Measurements from ENCODE around the gene CTSA. TPM values are rescaled to one million over a fixed set of nuclear protein-coding genes. Genes with fewer than 3 reads are reported as not detected.

CTSA gene
- total and polyA plus RNA-seq, 2 experiments from 2014 or later: 39.9 to 63.9 TPM

GRCh38 chr20:45934046-45934585 is 43.0 kb downstream of the CTSA start:
- TF ChIP-seq REST (IDR thresholded peaks at IDR 0.05; ENCODE audit: unreplicated experiment): no peak
- peak; percentile 81 for TF ChIP-seq CREB1 (CRISPR knock-in tag; IDR thresholded peaks at IDR 0.05; ENCODE audit: low read depth)

GRCh38 chr20:45934586-45935415 is 43.7 kb downstream of the CTSA start, which contains the start of gene PCIF1:
TSS of gene PCIF1 (plus strand) at chr20:45934683. CDS start at chr20:45939000, 4,317 bp downstream.
- peak; percentile 87 for TF ChIP-seq ETS1 (IDR thresholded peaks at IDR 0.05)
- no peak for TF ChIP-seq NANOG (IDR thresholded peaks at IDR 0.05; ENCODE audit: borderline replicate concordance)
- TF ChIP-seq POLR2AphosphoS5 (IDR thresholded peaks at IDR 0.05; ENCODE audit: low read depth): peak; percentile 91
- no peak for TF ChIP-seq EZH2 (IDR thresholded peaks at IDR 0.05; ENCODE audit: low read depth, unreplicated experiment)
- no peak for TF ChIP-seq STAT1 (IDR thresholded peaks at IDR 0.05; ENCODE audit: unreplicated experiment)
- H3K4me3 Mint-ChIP-seq: peak within 1 kb of the TSS; percentile 98
- no peaks in the 10 kb centered on the region for H3K9me2 ChIP-seq (ENCODE audit: insufficient read depth)
- H3K4me1 ChIP-seq (ENCODE audit: insufficient read depth): peaks cover 33% of the 10 kb centered on the region
- H3K27me3 ChIP-seq (ENCODE audit: insufficient read depth): no peaks in the 10 kb centered on the region
- H3K9me3 Mint-ChIP-seq: peaks cover 3% of the 10 kb centered on the region; the same call in 1 of the 3 replicates
- no peak within 1 kb of the TSS for H2AFZ ChIP-seq
- H3K36me3 Mint-ChIP-seq (ENCODE audit: low read depth): peaks cover 36% of the 10 kb centered on the region
- ATAC-seq (peak; percentile 47), DNase-seq (ENCODE audit: low spot score) (peak; percentile 99)
- H3K4me2 ChIP-seq: peak within 1 kb of the TSS; percentile 99
- H3K36me3 ChIP-seq (ENCODE audit: insufficient read depth): 0 out of 2 replicates have a peak, but pooled peaks cover 7% of the 10 kb centered on the region
- peaks cover 26% of the 10 kb centered on the region for H3F3A ChIP-seq (replicated peaks; ENCODE audit: low read depth)
- H3K79me2 ChIP-seq (replicated peaks; ENCODE audit: insufficient read depth): peaks cover 29% of the 10 kb centered on the region
- peak within 1 kb of the TSS; percentile 99 for H3K27ac ChIP-seq (ENCODE audit: low read depth)
- H3K4me3 ChIP-seq: peak within 1 kb of the TSS; percentile 61
- peaks cover 39% of the 10 kb centered on the region for H3K4me1 Mint-ChIP-seq
- no peaks in the 10 kb centered on the region for H4K20me1 ChIP-seq (replicated peaks; ENCODE audit: insufficient read depth)
- peaks cover 24% of the 10 kb centered on the region for H3K27me3 Mint-ChIP-seq (ENCODE audit: insufficient read depth, low read depth, poor library complexity)
- H3K27ac Mint-ChIP-seq: peak within 1 kb of the TSS; percentile 100

More at GRCh38 chr20:45934046-45934585, 43.0 kb downstream of the CTSA start:
- Mint-ChIP-seq H3K27me3 (ENCODE audit: insufficient read depth, low read depth, poor library complexity) (peaks cover 25% of the 10 kb centered on the region), H3K4me3 (peak overlapping the region; percentile 98), H3K27ac (peak overlapping the region; percentile 100), H3K36me3 (ENCODE audit: low read depth) (peaks cover 30% of the 10 kb centered on the region), H3K9me3 (peaks cover 3% of the 10 kb centered on the region; the same call in 1 of the 3 replicates), H3K4me1 (peaks cover 37% of the 10 kb centered on the region)
- peak overlapping the region; percentile 61 for H3K4me3 ChIP-seq
- no peaks in the 10 kb centered on the region for H3K9me2 ChIP-seq (ENCODE audit: insufficient read depth)
- H3K27me3 ChIP-seq (ENCODE audit: insufficient read depth): no peaks in the 10 kb centered on the region
- peak overlapping the region; percentile 99 for H3K27ac ChIP-seq (ENCODE audit: low read depth)
- H4K20me1 ChIP-seq (replicated peaks; ENCODE audit: insufficient read depth): no peaks in the 10 kb centered on the region
- peaks cover 29% of the 10 kb centered on the region for H3K79me2 ChIP-seq (replicated peaks; ENCODE audit: insufficient read depth)
- peak; percentile 77 for DNase-seq (ENCODE audit: low spot score)
- peaks cover 33% of the 10 kb centered on the region for H3K4me1 ChIP-seq (ENCODE audit: insufficient read depth)
- peak overlapping the region; percentile 99 for H3K4me2 ChIP-seq
- no peaks in the 10 kb centered on the region for H3K36me3 ChIP-seq (ENCODE audit: insufficient read depth)
- ATAC-seq: peak; percentile 27
- no peak overlapping the region for H2AFZ ChIP-seq
- H3F3A ChIP-seq (replicated peaks; ENCODE audit: low read depth): peaks cover 23% of the 10 kb centered on the region

Data from GM23338 (cell line).